Cardiac fibroblast (primary cell): ENCODE data around the gene LRMDA.

Experiments used
- DNase-seq, 2 donors: peaks; one replicate each; pipeline versions ENCODE4 v3.0.0 to v3.0.0-alpha.2; 2010; ENCODE audit warnings: low read depth in 2 of 2
- H3K4me3 ChIP-seq, 2 donors: replicated peaks in 1 of 2; 1 replicate in 1 of 2; 2 replicates in 1 of 2; pipeline ENCODE4 v1.5.1; 2011; ENCODE audit warnings: low read depth in 2 of 2, low read length in 2 of 2, mild to moderate bottlenecking in 2 of 2, moderate library complexity in 1 of 2
- CTCF ChIP-seq: IDR thresholded peaks from one replicate; pipeline ENCODE4 v1.5.1; 2011; ENCODE audit warnings: low read depth, mild to moderate bottlenecking, low read length, inconsistent platforms

LRMDA gene

GRCh38 chr10:75395066-75395931 lies 36.1 kb upstream of the LRMDA start:
- TF ChIP-seq CTCF: peak; percentile 34
- peak; percentile 42 to 61 for DNase-seq
- H3K4me3 ChIP-seq: peak overlapping the region in 1 of 2 donors; percentile 27

- no peak for TF ChIP-seq CTCF
- peak in 1 of 2 donors; percentile 21 for DNase-seq
- H3K4me3 ChIP-seq: peak overlapping the region; percentile 37 to 38
Measured at GRCh38 chr10:75395932-75396630, 35.3 kb upstream of the LRMDA start.

GRCh38 chr10:75396631-75397495 lies 34.6 kb upstream of the LRMDA start:
- H3K4me3 ChIP-seq: peak overlapping the region; percentile 37 to 38
- no peak for TF ChIP-seq CTCF
- DNase-seq: peak; percentile 33 to 38

GRCh38 chr10:75397496-75398199 lies 33.8 kb upstream of the LRMDA start:
- H3K4me3 ChIP-seq: peak overlapping the region; percentile 37 to 38
- peak; percentile 36 to 41 for DNase-seq
- TF ChIP-seq CTCF: no peak

- TF ChIP-seq CTCF: no peak
- peak in 1 of 2 donors; percentile 31 for DNase-seq
- H3K4me3 ChIP-seq: peak overlapping the region; percentile 95 to 99
Measured at GRCh38 chr10:75398200-75398691, 33.2 kb upstream of the LRMDA start.
